ENCODE measurements around the gene ITPKB.
A peak's percentile ranks its signal among the peaks of the same experiment; 100 is the strongest.
"Not testable (repeated sequence)": the region's sequence is repeated elsewhere in the genome, so short reads cannot be mapped to it uniquely, and the experiment has no call there.

The ITPKB gene

DNA sequence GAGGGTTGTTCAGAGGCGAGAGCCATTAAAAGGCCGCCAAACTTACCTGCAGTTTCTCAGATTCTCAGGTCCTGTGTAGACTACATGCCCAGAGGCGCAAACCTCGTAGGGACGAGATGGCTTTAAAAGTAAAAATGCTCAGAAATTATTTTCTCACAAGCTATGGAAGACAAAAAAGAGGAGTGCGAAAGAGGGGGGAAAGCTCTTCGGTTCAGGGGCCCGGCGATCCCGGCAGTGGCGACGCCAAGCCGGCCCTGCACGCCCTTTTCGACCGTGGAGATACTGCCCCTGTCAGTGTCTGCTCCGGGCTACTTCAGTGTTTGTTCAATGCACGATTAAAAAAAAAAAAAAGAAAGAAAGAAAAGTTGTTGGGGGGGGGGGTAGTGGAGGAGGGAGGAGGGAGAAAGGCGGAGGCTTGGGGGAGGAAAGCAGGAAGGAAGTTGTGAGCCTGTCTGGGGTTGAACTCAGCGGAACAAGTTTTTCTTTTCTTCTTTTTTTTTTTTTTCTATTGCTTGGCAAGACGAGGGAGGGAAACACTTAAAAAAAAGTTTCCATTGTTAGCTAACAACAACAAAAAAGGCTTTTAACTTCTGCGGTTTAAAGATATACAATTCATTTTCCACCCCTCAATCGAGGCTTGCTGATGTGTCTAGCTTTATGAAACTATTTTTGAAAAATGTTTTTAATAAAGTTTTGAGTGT is at the start of gene ITPKB:
Gene ITPKB (minus strand): TSS at position 288 of the 701 bp plus-strand sequence. CDS start 1,824 bp downstream, outside the sequence.
- no peak for DNase-seq

DNA sequence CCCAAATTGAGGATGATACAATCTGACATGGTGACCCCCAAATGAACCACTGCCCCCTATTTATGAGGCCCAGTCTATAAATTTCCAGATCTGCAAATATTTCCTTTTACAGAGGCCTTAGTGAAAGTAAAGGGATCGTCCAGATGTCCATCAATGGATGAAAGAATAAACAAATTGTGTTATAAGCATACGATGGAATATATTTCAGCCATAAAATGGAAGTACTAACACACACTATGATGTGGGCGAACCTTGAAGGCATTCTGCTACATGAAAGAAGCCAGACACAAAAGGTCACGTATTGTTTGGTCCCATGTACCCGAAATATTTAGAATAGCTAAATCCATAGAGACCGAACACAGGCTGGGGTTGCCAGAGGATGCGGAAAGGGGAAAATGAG is 48.6 kb upstream of the ITPKB start:
- no peak for DNase-seq

DNA sequence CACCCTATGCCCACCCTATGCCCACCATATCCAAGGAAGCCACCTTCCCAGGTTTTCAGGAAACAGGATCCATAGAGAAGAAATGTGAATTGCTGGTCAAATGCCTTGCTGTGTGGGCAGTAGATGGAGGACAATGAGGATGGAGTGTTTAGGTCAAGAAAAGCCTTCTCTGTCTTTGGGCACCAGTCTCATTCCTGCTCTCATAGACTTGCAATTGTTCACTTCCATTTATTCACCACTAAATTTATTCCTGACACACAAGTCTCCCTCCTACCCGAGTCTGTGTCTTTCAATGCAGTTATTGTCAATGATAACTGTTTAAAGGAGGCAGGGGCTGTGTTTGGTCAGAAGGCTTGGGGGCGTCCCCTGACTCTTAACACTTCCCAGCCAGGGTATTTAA is 48.0 kb upstream of the ITPKB start:
- DNase-seq = no peak

DNA sequence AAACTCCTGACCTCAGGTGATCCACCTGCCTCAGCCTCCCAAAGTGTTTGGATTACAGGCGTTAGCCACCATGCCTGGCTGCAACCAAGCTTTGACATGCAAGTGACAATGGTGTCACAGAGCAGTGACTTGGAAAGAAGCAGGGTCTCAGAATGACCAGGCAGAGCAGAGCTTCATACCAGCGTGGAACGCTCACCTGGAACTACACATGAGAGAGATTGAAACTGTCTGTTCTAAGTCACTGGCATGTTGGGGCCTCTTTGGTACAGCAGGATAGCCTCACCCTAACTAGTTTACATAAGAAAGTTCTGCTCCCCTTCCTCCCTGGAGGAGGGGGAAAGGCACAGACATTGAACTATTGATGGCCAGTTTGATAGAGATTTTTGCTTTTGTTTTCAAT is 47.5 kb upstream of the ITPKB start:
- no peak for DNase-seq

DNA sequence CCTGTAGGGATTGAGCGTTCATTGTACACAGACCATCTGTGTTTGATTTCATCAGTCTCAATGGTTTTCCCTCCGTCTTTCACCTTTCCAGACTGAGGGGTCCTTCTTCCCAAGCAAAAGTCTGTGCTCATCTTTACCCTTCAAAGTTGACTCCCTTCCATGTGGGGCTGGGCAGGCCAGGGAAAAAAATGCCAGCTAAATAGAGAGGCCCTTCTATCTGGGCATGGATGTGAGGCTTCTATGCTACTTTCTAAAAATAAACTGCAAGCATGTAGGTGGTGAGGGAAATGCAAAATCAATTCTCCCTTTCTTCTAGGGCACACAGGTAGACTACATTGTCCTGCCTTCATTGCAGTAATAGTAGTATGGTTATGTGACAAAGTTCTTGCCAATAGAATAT is 46.7 kb upstream of the ITPKB start:
- no peak for DNase-seq

DNA sequence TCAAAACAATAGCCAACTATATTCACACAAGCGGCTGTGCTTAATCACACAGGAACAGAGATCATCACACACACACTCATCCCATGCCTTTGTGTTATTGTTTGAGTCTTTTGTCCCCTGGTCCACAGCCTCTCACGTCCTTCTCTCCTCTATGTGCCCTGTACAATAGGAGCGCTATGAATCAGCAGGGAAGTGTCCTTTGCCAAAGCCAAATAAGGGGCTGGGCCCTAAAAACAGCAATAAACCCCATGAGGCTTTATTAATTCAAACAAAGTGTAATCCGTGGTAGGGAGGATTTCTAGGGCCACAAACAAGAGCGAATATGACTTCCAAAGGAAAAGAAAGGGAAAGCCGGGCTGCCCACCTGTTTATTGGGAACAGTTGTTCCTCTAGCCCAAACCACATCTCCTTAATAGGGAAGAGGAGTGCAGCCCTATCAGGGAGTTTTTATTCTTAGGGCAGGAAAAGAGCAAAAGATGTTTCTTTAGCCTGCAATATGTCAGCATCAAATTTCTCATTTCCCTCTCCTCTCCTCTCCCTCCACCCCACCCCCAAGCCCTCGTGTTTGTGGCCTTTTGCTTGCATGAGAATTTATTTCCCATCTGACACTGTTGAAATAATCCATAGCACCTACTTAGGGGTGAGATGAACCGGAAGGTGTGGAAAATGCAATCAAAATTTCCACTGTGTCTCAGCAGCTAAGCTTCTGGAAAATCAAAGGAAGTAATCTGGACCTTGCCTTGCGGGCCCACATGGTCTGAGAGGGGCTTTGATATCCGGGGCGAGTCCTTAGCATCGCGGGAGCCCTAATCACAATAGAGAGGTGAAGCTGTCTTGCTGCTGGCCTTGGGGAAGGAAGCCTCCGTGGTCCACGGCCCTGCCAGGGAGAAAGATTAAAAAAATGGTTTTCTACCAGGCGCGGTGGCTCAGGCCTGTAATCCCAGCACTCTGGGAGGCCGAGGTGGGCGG is 45.3 kb upstream of the ITPKB start:
- DNase-seq = peak; percentile 80

DNA sequence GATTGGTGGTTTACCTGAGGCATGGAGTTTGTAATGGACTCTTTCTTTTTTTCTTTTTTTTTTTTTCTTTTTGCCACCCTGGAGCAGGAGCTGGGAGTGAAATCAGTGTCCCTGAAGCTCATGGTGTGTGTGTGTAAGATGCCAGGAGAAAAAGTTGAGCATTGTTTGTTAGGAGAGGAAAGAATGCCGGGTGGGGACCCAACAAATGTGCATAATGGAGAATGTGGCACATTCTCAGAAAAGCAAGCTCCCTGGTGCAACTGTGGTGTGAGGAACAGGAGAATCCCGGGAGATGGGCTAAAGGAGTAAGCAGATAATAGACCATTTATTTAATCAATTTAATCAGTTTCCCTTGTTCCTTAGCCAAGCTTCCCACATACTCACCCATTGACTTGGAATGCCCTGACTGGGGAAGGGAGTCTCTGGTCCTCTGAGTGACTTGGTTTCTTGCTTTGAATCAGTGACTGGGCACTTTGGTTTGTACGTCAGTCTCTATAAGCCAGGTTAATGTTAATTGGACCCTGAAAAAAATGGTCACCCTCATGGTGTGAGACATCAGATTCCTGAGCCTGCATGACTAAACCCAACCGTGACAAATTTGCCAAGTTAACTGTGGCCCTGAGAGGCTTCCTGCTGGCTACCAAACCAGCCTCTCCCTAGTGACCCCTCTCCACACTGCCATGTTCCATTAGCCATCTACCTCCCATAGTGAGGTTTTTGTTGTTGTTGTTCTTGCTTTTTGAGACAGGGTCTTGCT is 43.9 kb upstream of the ITPKB start:
- DNase-seq = no peak

DNA sequence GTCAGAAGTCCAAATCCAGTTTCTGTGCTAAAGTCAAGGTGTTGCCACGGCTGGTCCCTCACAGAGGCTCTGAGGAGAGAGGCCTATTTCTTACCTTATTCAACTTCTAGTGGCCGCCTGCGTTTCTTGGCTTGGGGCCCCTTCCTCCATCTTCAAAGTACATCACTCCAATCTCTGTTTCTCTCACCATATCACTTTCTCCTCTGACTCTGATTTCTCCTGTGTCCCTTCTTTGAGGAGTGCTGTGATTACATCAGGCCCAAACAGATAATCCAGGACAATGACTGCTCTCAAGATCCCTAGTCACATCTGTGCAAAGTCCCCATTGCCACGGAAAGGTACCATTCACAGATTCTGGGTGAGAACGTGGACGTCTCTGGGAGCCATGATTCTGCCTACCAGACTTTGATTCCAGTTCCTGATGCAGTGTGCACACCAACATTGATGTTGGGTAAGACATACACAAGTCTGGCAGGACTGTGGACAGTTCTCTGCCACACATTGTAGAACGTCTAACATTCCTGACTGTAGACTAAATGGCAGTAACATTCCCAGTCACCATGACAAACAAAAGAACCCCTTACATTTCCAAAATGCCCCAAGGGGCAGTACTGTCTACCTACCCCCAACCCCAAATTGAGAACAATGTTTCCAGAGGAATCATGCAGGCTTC is 43.0 kb upstream of the ITPKB start:
- DNase-seq = no peak

DNA sequence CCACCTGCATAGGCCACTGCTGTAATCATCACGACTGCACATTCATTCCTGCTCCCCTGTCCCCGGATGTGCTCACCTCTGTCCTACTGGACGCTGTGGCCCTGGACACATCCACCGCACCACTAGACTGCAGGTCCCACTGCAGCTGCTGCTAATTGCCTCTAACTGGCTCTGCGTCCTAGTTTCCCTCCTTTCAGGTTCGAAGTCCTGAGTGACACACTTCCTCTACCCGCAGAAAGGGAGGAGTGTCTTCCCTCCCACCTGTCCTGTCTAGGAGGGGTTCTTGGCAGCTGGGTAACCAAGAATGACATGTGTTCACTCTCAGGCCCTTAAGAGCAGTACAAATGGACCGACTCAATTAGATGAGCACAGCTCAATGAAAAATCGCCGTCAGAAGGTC is 40.5 kb upstream of the ITPKB start:
- DNase-seq = no peak

DNA sequence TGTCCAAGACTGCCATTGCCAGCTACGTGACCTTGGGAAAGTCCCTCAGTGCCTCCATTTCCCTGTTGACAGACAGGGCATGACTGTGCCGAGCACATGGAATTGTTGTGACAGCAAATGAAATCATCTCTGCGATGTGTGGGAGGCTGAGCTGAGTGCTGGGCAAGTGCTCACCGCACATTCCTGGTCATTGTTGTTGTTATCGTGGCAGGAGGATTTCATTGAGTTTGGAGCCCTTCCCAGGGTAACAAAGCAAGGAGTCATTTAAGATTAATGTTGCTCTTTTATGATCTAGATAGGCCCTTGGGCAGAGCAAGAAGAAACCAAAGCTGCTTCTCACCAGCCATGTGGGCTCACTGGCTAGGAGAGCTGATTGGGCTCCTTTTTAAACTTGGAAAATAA is 39.6 kb upstream of the ITPKB start:
- DNase-seq = no peak

DNA sequence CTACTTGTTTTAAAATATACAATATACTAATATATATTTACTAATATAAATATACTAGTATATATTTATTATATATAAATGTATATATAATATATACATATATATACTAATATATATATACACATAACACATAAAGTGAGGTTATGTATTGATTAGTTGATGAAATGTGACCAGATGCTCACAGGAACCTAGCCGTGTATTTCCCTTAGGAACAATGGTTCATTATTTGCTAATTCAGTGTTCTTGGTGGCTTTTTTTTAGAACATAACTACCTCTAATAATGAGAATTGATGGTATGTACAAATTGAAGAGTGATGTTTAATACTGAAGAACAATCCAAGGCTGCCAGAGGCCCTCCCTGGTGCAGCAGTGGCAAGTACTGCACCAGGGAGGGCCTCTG is 37.9 kb upstream of the ITPKB start:
- DNase-seq = no peak

DNA sequence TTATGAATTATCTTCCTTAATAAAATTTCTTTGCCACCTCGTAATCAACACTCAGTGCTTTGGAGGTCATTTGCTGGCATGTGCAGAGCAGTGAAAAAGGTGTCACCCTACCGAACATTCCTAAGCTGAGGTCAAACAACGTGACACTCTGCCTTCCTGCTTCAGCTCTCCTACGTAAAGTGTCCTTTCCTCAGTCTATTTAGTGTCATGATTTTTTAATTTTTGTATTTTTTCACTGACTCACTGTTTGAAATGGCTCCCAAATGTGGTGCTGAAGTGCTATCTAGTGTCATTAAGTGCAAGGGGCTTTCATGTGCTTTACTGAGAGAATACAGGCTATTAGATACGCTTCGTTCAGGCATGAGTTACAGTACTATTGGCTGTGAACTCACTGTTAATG is 37.0 kb upstream of the ITPKB start:
- DNase-seq = no peak

DNA sequence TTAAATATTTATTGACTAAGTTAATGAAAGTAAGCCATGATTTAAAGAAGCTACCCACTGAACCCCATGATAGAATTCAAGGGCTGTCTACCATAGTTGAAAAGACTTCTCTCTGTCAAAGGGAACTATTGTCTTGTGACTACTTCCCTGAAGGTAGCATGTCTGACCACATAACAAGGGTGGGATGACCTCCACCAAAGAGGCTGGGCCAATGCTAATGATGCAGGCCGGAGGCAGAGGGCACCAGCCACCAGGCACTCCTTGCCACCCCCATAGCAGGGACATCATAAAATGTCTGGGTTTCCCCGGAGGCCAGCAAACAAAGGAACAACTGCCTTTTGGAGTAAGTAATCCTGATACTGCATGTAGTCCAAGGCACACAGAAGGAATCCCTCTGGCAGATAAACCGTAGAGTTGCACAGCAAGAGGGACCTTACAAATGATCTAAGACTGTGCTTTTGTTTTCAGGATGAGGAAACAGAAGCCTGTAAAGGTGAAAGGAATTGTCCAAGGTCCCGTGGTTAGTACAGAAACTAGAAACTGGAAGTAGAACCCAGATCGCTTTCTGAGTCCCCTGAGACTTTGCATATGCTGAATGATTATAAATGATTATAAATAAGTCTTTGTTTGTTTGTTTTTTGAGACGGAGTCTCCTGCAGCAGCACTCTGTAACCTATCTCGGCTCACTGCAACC is 33.5 kb upstream of the ITPKB start:
- no peak for DNase-seq

DNA sequence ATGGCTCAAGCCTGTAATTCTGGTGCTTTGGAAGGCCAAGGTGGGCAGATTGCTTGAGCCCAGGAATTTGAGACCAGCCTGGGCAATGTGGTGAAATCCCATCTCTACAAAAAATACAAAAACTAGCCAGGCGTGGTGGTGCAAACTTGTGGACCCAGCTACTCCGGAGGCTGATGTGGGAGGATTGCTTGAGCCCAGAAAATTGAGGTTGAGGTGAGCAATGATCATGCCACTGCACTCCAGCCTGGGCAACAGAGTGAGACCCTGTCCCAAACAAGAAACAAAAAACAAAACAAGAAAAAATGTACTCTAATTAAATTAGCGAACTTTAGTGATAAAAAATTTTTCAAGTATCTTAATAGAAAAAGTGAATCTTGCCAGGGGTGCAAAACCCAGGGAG is 28.1 kb upstream of the ITPKB start:
- not testable (repeated sequence) for DNase-seq

DNA sequence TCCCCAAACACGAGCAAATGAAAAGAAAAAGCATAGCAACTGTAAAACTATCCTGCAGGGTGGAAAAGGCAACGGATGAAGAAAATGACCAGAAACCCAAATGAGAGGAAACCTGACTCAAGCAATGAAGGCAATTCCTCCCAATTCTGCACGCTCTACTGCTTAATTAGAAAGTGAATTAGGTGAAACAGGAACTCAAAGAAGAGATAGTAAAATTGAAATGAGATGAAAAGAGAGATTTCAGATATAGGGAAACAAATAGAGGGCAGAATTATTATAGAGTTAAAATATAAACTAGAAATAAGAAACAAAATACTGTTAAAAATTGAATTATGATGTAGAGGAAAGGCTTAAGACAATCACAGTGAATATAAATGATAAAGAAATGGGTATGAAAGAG is 27.5 kb upstream of the ITPKB start:
- no peak for DNase-seq

DNA sequence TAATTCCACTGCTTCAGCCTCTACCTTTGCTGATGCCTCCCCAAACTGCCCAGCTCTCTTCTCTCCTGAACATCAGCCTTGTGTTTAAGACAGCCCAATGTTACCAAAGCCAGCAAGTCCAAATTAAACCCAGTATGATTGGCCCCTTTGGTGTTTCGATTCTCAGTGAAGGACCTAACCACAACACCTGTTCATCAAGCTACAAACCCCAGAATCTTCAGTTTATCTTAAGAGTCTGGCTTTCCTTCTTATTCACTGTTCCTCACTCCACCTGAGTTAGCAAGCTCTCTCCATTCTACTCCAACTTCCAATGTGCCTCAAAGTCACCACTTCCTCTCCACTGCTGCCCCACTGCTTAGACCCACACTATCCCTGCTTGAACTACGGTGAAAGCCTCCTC is 25.5 kb upstream of the ITPKB start:
- DNase-seq = no peak

DNA sequence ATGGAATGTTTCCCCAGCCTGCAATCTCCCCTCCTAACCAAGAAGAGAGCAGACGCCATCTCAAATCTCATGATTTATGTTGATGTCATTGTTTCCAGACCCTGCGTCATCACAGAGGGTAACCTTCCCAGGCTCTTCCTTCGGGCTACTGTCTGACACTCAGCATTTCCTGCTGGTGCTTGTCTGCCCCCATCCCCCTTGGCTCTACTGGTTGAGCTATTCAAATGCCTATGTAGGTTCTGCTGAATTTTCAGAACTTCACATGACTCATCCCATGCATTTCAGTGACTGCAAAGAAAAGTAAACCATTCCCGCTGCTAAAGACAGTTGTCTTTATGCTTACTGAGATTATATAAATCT is 24.8 kb upstream of the ITPKB start:
- no peak for DNase-seq

DNA sequence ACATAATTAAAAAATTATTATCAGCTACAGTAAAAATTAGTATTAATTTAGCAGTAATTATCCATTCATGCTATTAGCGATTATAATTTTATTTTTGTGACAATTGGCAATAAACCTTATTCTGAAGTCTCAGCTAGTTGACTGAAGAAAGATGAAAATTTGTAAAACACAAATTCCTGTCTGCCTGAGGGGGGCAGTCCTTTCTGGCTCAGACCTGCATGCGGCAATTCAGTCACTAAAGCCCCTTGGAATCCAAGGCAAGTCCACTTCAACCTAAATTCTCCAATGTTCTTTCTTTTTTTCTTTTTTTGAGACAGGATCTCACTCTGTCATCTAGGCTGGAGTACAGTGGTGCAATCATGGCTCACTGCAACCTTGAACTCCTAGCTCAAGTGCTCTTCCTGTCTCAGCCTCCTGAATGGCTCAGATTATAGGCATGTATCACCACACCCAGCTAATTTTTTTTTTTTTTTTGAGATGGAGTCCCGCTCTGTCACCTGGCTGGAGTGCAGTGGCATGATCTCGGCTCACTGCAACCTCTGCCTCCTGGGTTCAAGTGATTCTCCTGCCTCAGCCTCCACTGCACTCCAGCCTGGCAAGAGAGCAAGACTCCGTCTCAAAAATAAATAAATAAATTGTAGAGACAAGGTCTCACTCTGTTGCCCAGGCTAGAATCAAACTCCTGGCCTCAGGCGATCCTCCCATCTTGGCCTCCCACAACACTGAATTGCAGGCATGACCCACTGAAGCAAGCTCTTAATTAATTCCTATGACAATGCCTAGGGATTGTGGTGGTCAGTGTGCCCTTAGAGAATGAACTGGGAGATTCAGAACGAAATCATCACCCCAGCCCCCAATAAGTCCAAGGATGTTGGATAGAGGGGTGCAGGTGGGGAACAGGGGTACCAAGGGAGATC is 24.2 kb upstream of the ITPKB start:
- no peak for DNase-seq

DNA sequence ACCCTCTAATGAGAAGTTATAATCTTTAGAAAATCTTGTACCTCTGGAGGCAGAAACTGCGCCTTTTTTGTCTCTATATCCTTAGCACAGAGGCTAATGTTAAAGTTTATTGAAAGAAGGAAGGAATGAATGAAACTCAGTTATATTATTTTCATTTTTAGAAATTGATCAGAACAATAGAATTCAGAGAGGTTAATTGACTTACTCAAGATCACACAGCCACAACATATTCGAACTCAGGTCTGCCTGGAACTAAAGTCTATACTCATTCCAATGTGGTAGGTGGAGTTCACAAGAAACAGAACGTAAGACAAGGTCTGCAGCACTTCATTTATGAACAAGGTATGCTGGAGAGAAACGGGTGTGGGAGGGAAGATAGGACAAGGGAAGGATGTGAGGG is 23.0 kb upstream of the ITPKB start:
- no peak for DNase-seq

DNA sequence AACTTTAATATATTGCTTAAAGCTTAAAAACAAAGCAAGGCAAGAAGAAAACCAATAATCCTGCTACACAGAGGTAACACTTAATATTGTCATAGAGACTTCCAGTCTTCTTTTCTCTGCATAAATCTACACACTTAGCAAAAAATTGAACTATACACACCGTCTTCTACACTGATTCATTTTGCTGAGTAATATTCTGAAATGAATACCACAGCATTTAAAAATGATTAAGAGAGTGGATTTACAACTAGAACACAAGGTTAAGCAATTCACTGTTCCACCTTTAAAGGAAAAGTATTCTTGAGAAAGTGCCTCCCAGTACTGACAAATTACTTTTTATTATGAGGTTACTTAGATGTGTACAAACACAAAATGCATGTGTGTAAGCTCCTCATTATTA is 22.2 kb upstream of the ITPKB start:
- DNase-seq = no peak
